IMR-90 (cell line): ENCODE measurements around the gene CACNA2D3.

Experiments used
- BHLHE40 ChIP-seq: fragments of 150-350 bp; IDR thresholded peaks from 2 replicates; pipeline ENCODE4 v1.6.1; 2016; ENCODE audit warnings: mild to moderate bottlenecking, low read depth, low read length
- CEBPB ChIP-seq: IDR thresholded peaks from 2 replicates; pipeline ENCODE4 v1.6.1; 2012; ENCODE audit warnings: low read depth, low read length, improper control_type of control experiment
- CTCF ChIP-seq: conservative IDR thresholded peaks from 2 replicates; pipeline ENCODE4 v1.5.1; 2012; ENCODE audit warnings: mild to moderate bottlenecking, low read depth, low read length, improper control_type of control experiment
- ELK1 ChIP-seq: fragments of 150-350 bp; IDR thresholded peaks from 2 replicates; pipeline ENCODE4 v1.6.1; 2016; ENCODE audit warnings: low read depth, mild to moderate bottlenecking, low read length, moderate library complexity, borderline replicate concordance
- FOS ChIP-seq: fragments of 150-350 bp; IDR thresholded peaks from 2 replicates; pipeline ENCODE4 v1.6.1; 2016; ENCODE audit warnings: low read depth, low read length
- MAFK ChIP-seq: IDR thresholded peaks from 2 replicates; pipeline ENCODE4 v1.6.1; 2012; ENCODE audit warnings: low read depth, low read length, improper control_type of control experiment
- MAZ ChIP-seq: IDR thresholded peaks from 2 replicates; pipeline ENCODE4 v1.6.1; 2012; ENCODE audit warnings: low read depth, mild to moderate bottlenecking, low read length, improper control_type of control experiment, moderate library complexity, borderline replicate concordance
- MXI1 ChIP-seq: IDR thresholded peaks from 2 replicates; pipeline ENCODE4 v1.6.1; 2012; ENCODE audit warnings: low read depth, mild to moderate bottlenecking, low read length, moderate library complexity, borderline replicate concordance
- NFE2L2 ChIP-seq: fragments of 150-350 bp; IDR thresholded peaks from 2 replicates; pipeline ENCODE4 v1.6.1; 2016; ENCODE audit warnings: low read depth, mild to moderate bottlenecking, low read length
- POLR2A ChIP-seq: IDR thresholded peaks from 2 replicates; pipeline ENCODE4 v1.6.1; 2012; ENCODE audit warnings: mild to moderate bottlenecking, low read depth, low read length
- RAD21 ChIP-seq: IDR thresholded peaks from 2 replicates; pipeline ENCODE4 v1.6.1; 2012; ENCODE audit warnings: low read length, improper control_type of control experiment
- RCOR1 ChIP-seq: IDR thresholded peaks from 2 replicates; pipeline ENCODE4 v1.6.1; 2012; ENCODE audit warnings: mild to moderate bottlenecking, low read length, improper control_type of control experiment; ENCODE audit not compliant: insufficient replicate concordance
- USF2 ChIP-seq: fragments of 150-350 bp; IDR thresholded peaks from 2 replicates; pipeline ENCODE4 v1.6.1; 2017; ENCODE audit warnings: mild to moderate bottlenecking, antibody characterized with exemption, low read length, low read depth

GRCh38 chr3:54138937-54139547 is 16.7 kb downstream of the CACNA2D3 start:
- no peak for TF ChIP-seq CTCF
- TF ChIP-seq MXI1, result no peak
- no peak for TF ChIP-seq BHLHE40
- no peak for TF ChIP-seq RAD21
- no peak for TF ChIP-seq POLR2A
- no peak for TF ChIP-seq NFE2L2
- no peak for TF ChIP-seq ELK1
- TF ChIP-seq RCOR1, result no peak
- no peak for TF ChIP-seq CEBPB
- no peak for TF ChIP-seq USF2
- TF ChIP-seq FOS, result no peak
- no peak for TF ChIP-seq MAFK
- no peak for TF ChIP-seq MAZ
